T-helper 1 cell treated with Interleukin-12 subunit alpha and Interleukin-12 subunit beta and Interleukin-4 antibody, amounts not matched to agents 30 μg/mL and 1 μg/mL, for 36 hours (primary cell): Measurements from ENCODE around the gene XCR1.

Experiments used
- H3K27ac Mint-ChIP-seq: one replicate; pipeline ENCODE4 v1.8.0; 2021; ENCODE audit warnings: mild to moderate bottlenecking, mixed read lengths
- H3K27me3 Mint-ChIP-seq: one replicate; pipeline ENCODE4 v1.8.0; 2021; ENCODE audit warnings: low read depth, mixed read lengths
- H3K36me3 Mint-ChIP-seq: one replicate; pipeline ENCODE4 v1.8.0; 2021; ENCODE audit warnings: low read depth, mixed read lengths
- H3K4me1 Mint-ChIP-seq: one replicate; pipeline ENCODE4 v1.8.0; 2021; ENCODE audit warnings: low read depth, mixed read lengths
- H3K4me3 Mint-ChIP-seq: one replicate; pipeline ENCODE4 v1.8.0; 2021; ENCODE audit warnings: mild to moderate bottlenecking, moderate library complexity, mixed read lengths
- H3K9me3 Mint-ChIP-seq: one replicate; pipeline ENCODE4 v1.8.0; 2021; ENCODE audit warnings: mixed read lengths

The XCR1 gene

GRCh38 chr3:45976191-45977091, 50.8 kb downstream of the XCR1 start:
- Mint-ChIP-seq H3K27me3 (no peaks in the 10 kb centered on the region), H3K36me3 (peaks cover 76% of the 10 kb centered on the region), H3K4me3 (peak overlapping the region; percentile 39), H3K4me1 (peaks cover 79% of the 10 kb centered on the region), H3K27ac (peak overlapping the region; percentile 92), H3K9me3 (peaks cover 3% of the 10 kb centered on the region)

DNA sequence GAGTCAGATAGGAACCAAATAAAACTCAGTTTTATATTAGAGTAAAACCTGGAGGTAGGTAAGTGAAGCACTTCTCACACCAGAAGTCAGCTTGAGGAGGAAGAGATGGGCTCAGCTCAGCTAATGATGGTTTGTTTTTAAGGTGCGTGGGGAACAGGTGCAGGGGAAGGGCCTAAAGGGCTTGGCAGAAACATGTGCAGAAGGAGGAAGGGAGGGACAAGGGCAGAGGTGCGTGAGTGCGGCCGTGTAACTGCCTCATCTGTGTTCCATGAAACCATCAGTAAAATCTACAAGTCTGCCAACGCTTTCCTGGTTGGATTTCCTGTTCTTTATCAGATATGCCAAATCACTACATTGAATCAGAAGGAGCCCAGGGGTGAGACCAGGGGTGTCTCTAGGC, 51.6 kb downstream of the XCR1 start:
- Mint-ChIP-seq H3K4me1 (peaks cover 78% of the 10 kb centered on the region), H3K4me3 (no peak overlapping the region)

DNA sequence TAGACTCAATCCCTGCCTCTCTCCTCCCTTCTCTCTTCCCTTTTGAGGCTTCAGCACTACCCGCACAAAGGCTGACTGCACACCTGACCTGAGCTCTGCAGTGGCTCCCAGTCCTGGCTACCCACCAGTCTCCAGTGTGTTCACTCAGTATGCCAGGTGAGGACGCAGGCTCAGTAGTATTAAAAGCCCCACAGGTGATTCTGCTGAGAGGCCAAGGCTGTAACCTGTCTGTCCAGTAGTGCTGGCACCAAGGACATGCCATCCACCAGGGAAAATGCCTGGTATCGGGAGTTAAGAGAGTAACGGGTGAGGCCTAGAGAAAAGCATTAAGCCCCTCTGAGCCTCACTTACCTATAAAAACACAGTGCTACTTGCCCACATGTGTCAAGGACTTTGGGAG, 52.6 kb downstream of the XCR1 start:
- Mint-ChIP-seq H3K4me3 (no peak overlapping the region), H3K9me3 (peaks cover 3% of the 10 kb centered on the region), H3K4me1 (peaks cover 83% of the 10 kb centered on the region), H3K27me3 (no peaks in the 10 kb centered on the region), H3K36me3 (peaks cover 72% of the 10 kb centered on the region), H3K27ac (peak overlapping the region; percentile 62)

More for the DNA sequence above, 51.6 kb downstream of the XCR1 start:
- H3K27ac Mint-ChIP-seq = peak overlapping the region; percentile 92
- H3K9me3 Mint-ChIP-seq = peaks cover 3% of the 10 kb centered on the region
- H3K36me3 Mint-ChIP-seq = peaks cover 76% of the 10 kb centered on the region
- H3K27me3 Mint-ChIP-seq = no peaks in the 10 kb centered on the region

- peaks cover 72% of the 10 kb centered on the region for H3K36me3 Mint-ChIP-seq
- H3K9me3 Mint-ChIP-seq = no peaks in the 10 kb centered on the region
- peak overlapping the region; percentile 37 for H3K4me3 Mint-ChIP-seq
- H3K4me1 Mint-ChIP-seq = peaks cover 80% of the 10 kb centered on the region
- peak overlapping the region; percentile 81 for H3K27ac Mint-ChIP-seq
- no peaks in the 10 kb centered on the region for H3K27me3 Mint-ChIP-seq
These were observed 54.5 kb downstream of the XCR1 start for GRCh38 chr3:45972534-45973402.

DNA sequence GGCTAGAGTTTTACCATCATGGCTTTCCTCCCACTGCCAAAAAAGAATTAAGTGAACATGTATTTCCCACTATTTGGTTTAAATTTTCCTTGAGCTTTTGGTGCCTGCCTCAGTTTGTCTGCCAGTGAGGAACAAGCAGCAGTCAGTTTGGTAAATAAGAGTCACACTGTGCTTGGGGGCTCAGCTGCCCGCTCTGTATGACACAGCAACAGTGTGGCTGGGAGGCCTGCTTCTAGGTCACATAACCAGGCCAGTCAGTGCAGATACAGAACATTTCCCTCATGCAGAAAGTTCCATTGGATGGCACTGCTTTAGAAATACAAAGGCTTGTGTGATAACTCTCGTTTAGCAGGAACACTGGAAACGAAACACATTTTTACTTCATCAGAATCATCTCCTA, 57.3 kb downstream of the XCR1 start:
- H3K9me3 Mint-ChIP-seq = no peaks in the 10 kb centered on the region
- H3K27me3 Mint-ChIP-seq = no peaks in the 10 kb centered on the region
- H3K4me3 Mint-ChIP-seq = no peak overlapping the region
- peaks cover 78% of the 10 kb centered on the region for H3K4me1 Mint-ChIP-seq
- peaks cover 71% of the 10 kb centered on the region for H3K36me3 Mint-ChIP-seq
- no peak overlapping the region for H3K27ac Mint-ChIP-seq

DNA sequence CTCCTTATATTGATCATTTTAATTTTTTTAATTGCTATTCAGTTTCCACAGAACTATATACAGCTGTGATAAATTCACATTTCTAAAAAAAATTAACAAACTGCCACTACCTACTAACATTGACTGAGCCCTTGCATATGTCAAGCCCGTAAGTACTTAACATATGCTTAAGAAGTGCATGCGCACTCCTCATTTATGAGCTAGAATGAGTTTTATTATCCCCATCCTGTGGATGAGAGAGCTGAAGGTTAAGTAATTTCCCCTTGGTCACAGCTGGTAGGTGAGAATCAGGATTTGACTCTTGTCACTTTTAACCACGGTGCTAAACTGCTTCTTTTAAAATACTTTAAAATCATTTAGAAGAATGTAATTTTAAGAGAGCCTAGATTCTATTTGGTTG, 58.2 kb downstream of the XCR1 start:
- Mint-ChIP-seq H3K27ac (peak overlapping the region; percentile 31), H3K27me3 (no peaks in the 10 kb centered on the region), H3K4me1 (peaks cover 78% of the 10 kb centered on the region), H3K4me3 (no peak overlapping the region), H3K36me3 (peaks cover 72% of the 10 kb centered on the region), H3K9me3 (no peaks in the 10 kb centered on the region)

- no peaks in the 10 kb centered on the region for H3K27me3 Mint-ChIP-seq
- H3K36me3 Mint-ChIP-seq = peaks cover 75% of the 10 kb centered on the region
- H3K4me3 Mint-ChIP-seq = no peak overlapping the region
- H3K27ac Mint-ChIP-seq = peak overlapping the region; percentile 65
- H3K9me3 Mint-ChIP-seq = no peaks in the 10 kb centered on the region
- H3K4me1 Mint-ChIP-seq = peaks cover 83% of the 10 kb centered on the region
These were observed 58.6 kb downstream of the XCR1 start for GRCh38 chr3:45968706-45969105.

DNA sequence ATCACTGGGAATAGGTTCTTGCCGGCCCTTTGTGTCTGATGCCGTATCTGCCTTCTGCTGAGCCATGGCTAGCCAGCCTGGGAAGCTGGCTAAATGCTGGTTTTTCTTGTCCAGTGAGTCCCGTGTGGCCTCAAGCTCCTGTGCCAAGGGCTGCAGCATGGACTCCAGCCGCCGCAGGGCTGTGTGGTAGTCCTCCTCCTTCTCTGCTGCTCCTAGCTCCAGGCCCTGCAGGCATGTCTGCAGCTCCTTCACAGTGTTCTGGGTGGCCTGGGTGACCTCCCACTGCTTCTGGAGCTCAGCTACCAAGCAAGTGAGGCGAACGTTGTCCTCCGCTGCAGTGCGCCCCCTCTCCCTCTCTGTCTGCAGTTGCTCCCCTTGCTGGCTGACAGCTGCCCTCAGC, 59.1 kb downstream of the XCR1 start:
- peaks cover 83% of the 10 kb centered on the region for H3K4me1 Mint-ChIP-seq
- H3K4me3 Mint-ChIP-seq = no peak overlapping the region
- H3K36me3 Mint-ChIP-seq = peaks cover 76% of the 10 kb centered on the region
- H3K9me3 Mint-ChIP-seq = no peaks in the 10 kb centered on the region
- H3K27ac Mint-ChIP-seq = peak overlapping the region; percentile 65
- no peaks in the 10 kb centered on the region for H3K27me3 Mint-ChIP-seq

GRCh38 chr3:45967724-45968123, 59.6 kb downstream of the XCR1 start:
- Mint-ChIP-seq H3K36me3 (peaks cover 78% of the 10 kb centered on the region), H3K27me3 (no peaks in the 10 kb centered on the region), H3K4me1 (peaks cover 83% of the 10 kb centered on the region), H3K27ac (peak overlapping the region; percentile 65), H3K9me3 (no peaks in the 10 kb centered on the region), H3K4me3 (no peak overlapping the region)
